Neural crest cell (in vitro differentiated cells): ENCODE data around the gene HOXB4. TPM values are rescaled to one million over a fixed set of nuclear protein-coding genes. Genes with fewer than 3 reads are reported as not detected.

Source experiments
- DNase-seq: peaks from one replicate; pipeline ENCODE4 v3.0.0; 2021; ENCODE audit warnings: low read depth, mixed read lengths, low spot score
- H3K27ac Mint-ChIP-seq: one replicate; pipeline ENCODE4 v1.8.0; 2021; ENCODE audit warnings: mild to moderate bottlenecking, mixed read lengths; ENCODE audit not compliant: unreplicated experiment
- H3K27me3 Mint-ChIP-seq: 2 replicates; pipeline ENCODE4 v1.8.0; 2021; ENCODE audit warnings: low read depth, mild to moderate bottlenecking, mixed read lengths
- H3K36me3 Mint-ChIP-seq: 2 replicates; pipeline ENCODE4 v1.8.0; 2021; ENCODE audit warnings: low read depth, mild to moderate bottlenecking, mixed read lengths
- H3K4me1 Mint-ChIP-seq: 2 replicates; pipeline ENCODE4 v1.8.0; 2021; ENCODE audit warnings: mixed read lengths
- H3K4me3 Mint-ChIP-seq: one replicate; pipeline ENCODE4 v1.8.0; 2021; ENCODE audit warnings: mild to moderate bottlenecking, mixed read lengths
- H3K9me3 Mint-ChIP-seq: 2 replicates; pipeline ENCODE4 v1.8.0; 2021; ENCODE audit warnings: mixed read lengths
- total RNA-seq: library from RNA; stranded (reverse); gene quantifications from 2 replicates; pipeline ENCODE4 v1.2.1, GENCODE V29; 2021
- TF ChIP-seq, protein P1 (sequence below): fragments of 200-600 bp; sonication (generic); conservative IDR thresholded peaks from 2 replicates; pipeline ENCODE4 v1.5.0; 2021; ENCODE audit warnings: antibody characterized with exemption, mild to moderate bottlenecking

Gene HOXB4
- total RNA-seq, 1 donor from 2014 or later = 5.0 TPM

DNA sequence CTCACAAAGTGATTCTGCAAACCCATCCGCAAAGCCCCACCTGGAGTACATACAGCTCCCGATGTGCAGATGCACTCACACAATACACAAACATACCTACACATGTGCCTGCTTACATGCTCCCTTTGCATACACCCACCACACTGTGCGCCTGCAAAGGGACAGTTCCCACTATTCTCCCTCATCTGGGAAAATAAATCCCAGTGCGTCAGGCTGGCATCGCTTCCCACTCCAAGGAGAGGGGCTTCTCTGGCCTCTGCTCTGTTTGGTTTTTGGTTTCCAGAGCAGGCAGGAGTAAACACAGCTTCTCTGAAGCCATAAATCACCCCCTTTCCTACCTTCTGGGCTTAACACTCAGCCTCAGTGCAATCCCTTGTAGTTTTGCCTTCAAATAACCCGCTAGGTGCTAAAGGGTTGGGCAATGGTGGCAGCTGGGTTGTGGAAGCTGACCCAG, 14.7 kb downstream of the HOXB4 start:
- Mint-ChIP-seq H3K4me1 (peaks cover 30% of the 10 kb centered on the region), H3K27ac (no peak overlapping the region), H3K36me3 (peaks cover 2% of the 10 kb centered on the region), H3K27me3 (peaks cover 56% of the 10 kb centered on the region), H3K4me3 (peak overlapping the region; percentile 78), H3K9me3 (no peaks in the 10 kb centered on the region)
- TF ChIP-seq, protein P1, sequence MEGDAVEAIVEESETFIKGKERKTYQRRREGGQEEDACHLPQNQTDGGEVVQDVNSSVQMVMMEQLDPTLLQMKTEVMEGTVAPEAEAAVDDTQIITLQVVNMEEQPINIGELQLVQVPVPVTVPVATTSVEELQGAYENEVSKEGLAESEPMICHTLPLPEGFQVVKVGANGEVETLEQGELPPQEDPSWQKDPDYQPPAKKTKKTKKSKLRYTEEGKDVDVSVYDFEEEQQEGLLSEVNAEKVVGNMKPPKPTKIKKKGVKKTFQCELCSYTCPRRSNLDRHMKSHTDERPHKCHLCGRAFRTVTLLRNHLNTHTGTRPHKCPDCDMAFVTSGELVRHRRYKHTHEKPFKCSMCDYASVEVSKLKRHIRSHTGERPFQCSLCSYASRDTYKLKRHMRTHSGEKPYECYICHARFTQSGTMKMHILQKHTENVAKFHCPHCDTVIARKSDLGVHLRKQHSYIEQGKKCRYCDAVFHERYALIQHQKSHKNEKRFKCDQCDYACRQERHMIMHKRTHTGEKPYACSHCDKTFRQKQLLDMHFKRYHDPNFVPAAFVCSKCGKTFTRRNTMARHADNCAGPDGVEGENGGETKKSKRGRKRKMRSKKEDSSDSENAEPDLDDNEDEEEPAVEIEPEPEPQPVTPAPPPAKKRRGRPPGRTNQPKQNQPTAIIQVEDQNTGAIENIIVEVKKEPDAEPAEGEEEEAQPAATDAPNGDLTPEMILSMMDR = no peak
- DNase-seq = no peak

DNA sequence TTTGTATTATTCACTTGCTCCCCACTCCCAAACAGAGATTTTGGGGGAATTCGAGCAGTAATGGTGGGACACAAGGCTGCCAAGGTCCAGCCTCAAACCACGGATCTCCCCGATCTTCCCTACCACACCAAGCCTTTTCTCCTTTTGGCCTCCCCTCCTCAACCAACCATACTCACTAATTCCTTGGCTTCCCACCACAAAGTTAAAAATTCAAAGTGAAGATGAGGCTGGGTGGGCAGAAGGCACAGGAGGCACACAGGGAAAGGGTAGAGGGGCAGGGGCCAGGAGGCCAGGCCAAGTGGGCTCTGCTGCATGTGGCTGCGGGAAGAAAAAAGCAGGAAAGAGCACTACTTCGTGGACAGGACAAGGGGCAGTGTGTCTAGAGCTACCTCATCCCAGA, 15.2 kb downstream of the HOXB4 start:
- H3K4me1 Mint-ChIP-seq = peaks cover 31% of the 10 kb centered on the region
- H3K36me3 Mint-ChIP-seq = peaks cover 2% of the 10 kb centered on the region
- no peaks in the 10 kb centered on the region for H3K9me3 Mint-ChIP-seq
- DNase-seq = no peak
- H3K27me3 Mint-ChIP-seq = peaks cover 60% of the 10 kb centered on the region
- H3K27ac Mint-ChIP-seq = no peak overlapping the region
- TF ChIP-seq, protein P1 = no peak
- peak overlapping the region; percentile 78 for H3K4me3 Mint-ChIP-seq

DNA sequence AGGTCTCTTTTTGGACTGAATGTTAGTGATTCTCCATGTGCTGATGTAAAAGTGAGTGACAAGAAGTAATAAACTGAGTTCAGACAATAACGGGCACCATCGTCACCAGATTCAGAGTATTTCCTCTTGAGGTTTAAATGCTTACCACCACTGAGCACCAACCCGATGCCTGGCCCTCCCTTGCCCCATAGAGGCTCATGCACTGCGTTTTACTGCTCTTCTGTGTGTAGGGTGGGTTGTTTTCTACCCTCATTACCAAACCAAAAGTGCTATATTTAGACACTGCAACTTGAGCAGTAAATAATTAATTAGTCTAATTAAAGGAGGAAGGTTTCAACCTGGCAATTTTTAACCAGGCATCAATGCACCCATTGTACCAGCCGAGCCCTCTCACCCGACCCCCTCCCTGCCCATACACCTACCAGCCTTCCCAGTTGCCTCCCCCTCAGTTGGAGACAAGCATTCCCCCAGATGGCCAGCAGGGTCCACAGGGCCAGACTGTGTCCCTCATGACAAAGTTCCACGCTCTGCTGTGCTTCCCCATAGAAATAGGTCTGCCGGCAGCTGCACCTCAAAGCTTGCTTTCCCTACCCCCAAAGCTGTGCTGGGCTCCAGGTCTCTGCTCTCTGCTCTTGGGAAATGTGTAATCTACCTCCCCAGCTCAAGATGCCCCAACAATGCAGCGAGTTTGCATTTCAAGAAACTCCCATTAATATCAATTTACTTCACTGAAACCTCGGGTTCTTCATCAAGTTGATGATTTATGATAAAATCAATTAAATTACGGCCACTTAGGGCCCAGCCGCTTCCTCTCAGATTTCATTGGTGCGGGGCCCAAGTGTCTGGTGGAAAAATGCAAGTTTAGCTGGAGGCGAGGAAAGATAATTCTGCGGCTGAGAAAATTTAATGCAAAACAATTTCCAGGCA, 16.0 kb downstream of the HOXB4 start:
- Mint-ChIP-seq H3K4me1 (peaks cover 31% of the 10 kb centered on the region), H3K9me3 (no peaks in the 10 kb centered on the region), H3K36me3 (peaks cover 2% of the 10 kb centered on the region), H3K27me3 (peaks cover 68% of the 10 kb centered on the region), H3K27ac (no peak overlapping the region), H3K4me3 (peak overlapping the region; percentile 78)
- no peak for DNase-seq
- TF ChIP-seq, protein P1 = peak; percentile 47

DNA sequence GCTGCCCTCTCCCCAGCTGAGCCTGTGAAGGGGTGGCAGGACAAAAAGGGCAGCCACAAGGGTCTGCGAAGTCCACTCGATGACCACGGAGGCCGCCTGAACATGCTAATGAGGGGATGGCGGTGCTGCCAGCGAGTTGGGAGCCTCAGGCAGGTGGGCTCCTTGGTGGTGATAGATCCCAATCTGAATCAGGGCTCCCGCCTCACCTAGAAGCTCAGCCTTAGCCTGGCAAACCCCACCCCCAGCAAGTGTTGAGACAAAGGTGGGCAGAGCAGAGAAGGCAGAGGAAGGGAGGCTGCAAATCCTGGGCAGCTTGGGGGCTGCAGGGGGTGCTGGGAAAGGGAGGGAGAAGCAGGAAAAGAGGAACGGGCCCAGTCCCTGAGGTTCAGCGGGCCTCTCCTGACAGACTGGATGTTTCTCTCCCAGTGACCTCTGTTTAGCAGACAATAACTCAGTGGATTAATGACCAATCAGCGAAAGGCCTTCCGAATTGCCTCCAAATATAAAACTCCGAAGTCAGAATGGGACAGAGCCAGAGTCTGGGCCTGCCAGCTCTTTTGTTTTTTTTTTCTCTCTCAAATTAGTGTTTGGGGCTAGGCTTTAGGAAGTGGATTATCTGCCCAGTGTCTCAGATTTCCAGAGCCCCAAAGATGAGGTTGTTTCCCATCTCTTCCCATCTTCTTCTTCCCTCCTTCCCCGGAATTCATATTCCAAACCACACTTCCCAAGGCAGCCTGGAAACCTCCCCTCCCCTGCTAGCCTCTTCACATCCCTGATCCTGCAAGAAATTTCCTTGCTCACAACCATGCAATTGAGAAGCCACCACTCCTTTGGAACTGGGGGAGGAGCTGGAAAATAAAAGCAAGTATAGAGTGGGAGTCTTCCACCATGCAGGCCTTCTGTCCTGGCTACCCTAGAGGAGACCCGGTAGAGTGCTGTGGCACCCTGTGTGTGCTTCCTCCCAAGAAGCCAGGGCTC, 18.0 kb downstream of the HOXB4 start:
- H3K27me3 Mint-ChIP-seq = peaks cover 87% of the 10 kb centered on the region
- H3K4me3 Mint-ChIP-seq = peak overlapping the region; percentile 18
- H3K4me1 Mint-ChIP-seq = peaks cover 42% of the 10 kb centered on the region

More for the DNA sequence above, 18.0 kb downstream of the HOXB4 start:
- H3K9me3 Mint-ChIP-seq = no peaks in the 10 kb centered on the region
- peaks cover 2% of the 10 kb centered on the region for H3K36me3 Mint-ChIP-seq
- no peak for DNase-seq
- no peak overlapping the region for H3K27ac Mint-ChIP-seq
- TF ChIP-seq, protein P1 = no peak
